ENCODE data around the gene GBX1.

The GBX1 gene

GRCh38 chr7:151138153-151138851, 29.2 kb downstream of the GBX1 start:
- no peak for DNase-seq

- no peak for DNase-seq
Measured at GRCh38 chr7:151137791-151138152, 29.7 kb downstream of the GBX1 start.

- no peak for DNase-seq
Measured at GRCh38 chr7:151137076-151137675, 30.3 kb downstream of the GBX1 start.

GRCh38 chr7:151135866-151136843, 31.3 kb downstream of the GBX1 start:
- no peak for DNase-seq

GRCh38 chr7:151135525-151135845, 32.0 kb downstream of the GBX1 start:
- DNase-seq, result no peak

GRCh38 chr7:151134743-151135524, 32.6 kb downstream of the GBX1 start:
- no peak for DNase-seq

- no peak for DNase-seq
Measured at GRCh38 chr7:151133986-151134742, 33.3 kb downstream of the GBX1 start.

- DNase-seq, result no peak
Measured at GRCh38 chr7:151133266-151133985, 34.1 kb downstream of the GBX1 start.

GRCh38 chr7:151132461-151133205, 34.9 kb downstream of the GBX1 start:
- no peak for DNase-seq

GRCh38 chr7:151131592-151132293, 35.8 kb downstream of the GBX1 start:
- no peak for DNase-seq

- no peak for DNase-seq
Measured at GRCh38 chr7:151131224-151131591, 36.3 kb downstream of the GBX1 start.

GRCh38 chr7:151130741-151131157, 36.7 kb downstream of the GBX1 start:
- no peak for DNase-seq

- no peak for DNase-seq
Measured at GRCh38 chr7:151129960-151130591, 37.4 kb downstream of the GBX1 start.

GRCh38 chr7:151129117-151129959, 38.2 kb downstream of the GBX1 start:
- no peak for DNase-seq

- no peak for DNase-seq
Measured at GRCh38 chr7:151128716-151129115, 38.8 kb downstream of the GBX1 start.

- DNase-seq, result no peak
Measured at GRCh38 chr7:151128144-151128543, 39.4 kb downstream of the GBX1 start.

- DNase-seq, result no peak
Measured at GRCh38 chr7:151126491-151127137, 40.9 kb downstream of the GBX1 start.

GRCh38 chr7:151125846-151126481, 41.5 kb downstream of the GBX1 start:
- DNase-seq, result no peak

All from DMS 273 treated with DMSO at 0.1 percent for 48 hours (cell line).